Gastroesophageal sphincter (tissue), 3 donors: ENCODE data around the gene SCN1B.

Experiments
- CTCF ChIP-seq, 4 experiments: fragments of 200-600 bp in 2 of 4; fragments of 450-650 bp in 2 of 4; sonication (generic) in 1 of 4; IDR thresholded peaks; one replicate each; pipeline ENCODE4 v1.5.1; 2017 to 2019; ENCODE audit warnings: antibody characterized with exemption in 4 of 4, mild to moderate bottlenecking in 2 of 4, moderate library complexity in 2 of 4
- POLR2AphosphoS5 ChIP-seq: sonication (generic); formaldehyde crosslinking; IDR thresholded peaks from one replicate; pipeline ENCODE4 v1.6.1; 2017; ENCODE audit warnings: antibody characterized with exemption

- TF ChIP-seq CTCF (IDR thresholded peaks at IDR 0.05): no peak
- TF ChIP-seq POLR2AphosphoS5: no peak
These were observed 9.9 kb downstream of the SCN1B start for GRCh38 chr19:35039881-35040825.
